ENCODE results near the gene ARL9.

Gene ARL9

DNA sequence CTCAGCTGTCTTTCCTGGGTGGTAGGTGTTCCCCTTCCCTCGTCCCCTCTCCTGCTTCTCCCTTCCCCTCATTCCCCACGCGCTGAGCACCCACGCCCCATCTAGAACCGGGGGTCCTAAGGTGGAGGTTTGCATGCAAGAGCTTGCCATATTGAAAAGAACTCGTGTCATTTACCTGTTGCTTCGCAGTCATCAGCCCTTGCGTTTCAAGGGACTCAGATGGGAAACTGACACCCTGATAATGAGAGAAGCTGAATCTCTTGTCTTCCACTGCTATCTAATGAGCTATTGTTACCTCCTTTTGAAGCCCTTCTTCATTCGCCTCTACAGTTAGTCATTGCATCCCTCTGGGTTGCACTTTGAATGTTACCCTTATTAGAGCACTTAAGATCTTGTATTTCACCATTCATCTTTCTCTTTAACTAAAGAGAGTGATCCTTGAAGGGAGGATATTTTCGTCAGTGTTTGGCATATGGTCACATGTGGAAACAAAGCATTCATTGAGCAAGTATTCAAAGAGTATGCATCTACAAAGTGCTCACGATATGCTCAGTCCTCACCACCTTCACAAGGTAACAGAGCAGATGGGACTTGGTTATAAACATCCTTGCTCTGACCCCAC lies 25.7 kb downstream of the ARL9 start:
- no peak for DNase-seq (ENCODE audit: low read depth, low spot score)

DNA sequence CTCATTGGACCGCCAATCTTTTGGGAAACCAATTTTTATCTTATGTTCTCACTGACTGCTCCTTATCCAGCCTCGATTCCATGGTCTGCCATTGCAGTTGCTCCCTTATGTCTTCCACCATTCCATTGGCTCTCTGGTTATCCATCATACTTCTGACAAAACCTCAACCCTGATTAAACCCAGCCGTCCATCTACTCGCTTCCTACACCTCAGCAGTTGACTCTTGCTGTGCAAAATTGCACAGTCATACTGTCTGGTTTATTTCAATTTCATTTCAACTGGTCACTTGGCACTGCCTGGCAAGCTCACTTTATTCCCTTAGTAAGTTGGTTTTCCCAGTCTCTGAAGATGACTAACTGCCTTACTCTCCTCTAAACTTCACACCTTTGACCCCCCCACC lies 26.2 kb downstream of the ARL9 start:
- DNase-seq (ENCODE audit: low read depth, low spot score) = no peak

GRCh38 chr4:56532239-56532638 lies 26.6 kb downstream of the ARL9 start:
- DNase-seq (ENCODE audit: low read depth, low spot score) = no peak

- no peak for DNase-seq (ENCODE audit: low read depth, low spot score)
Observed at GRCh38 chr4:56535915-56536314, 30.3 kb downstream of the ARL9 start.

- DNase-seq (ENCODE audit: low read depth, low spot score) = no peak
Observed at GRCh38 chr4:56537147-56537546, 31.6 kb downstream of the ARL9 start.

GRCh38 chr4:56540826-56541225 lies 35.2 kb downstream of the ARL9 start:
- DNase-seq (ENCODE audit: low read depth, low spot score) = no peak

DNA sequence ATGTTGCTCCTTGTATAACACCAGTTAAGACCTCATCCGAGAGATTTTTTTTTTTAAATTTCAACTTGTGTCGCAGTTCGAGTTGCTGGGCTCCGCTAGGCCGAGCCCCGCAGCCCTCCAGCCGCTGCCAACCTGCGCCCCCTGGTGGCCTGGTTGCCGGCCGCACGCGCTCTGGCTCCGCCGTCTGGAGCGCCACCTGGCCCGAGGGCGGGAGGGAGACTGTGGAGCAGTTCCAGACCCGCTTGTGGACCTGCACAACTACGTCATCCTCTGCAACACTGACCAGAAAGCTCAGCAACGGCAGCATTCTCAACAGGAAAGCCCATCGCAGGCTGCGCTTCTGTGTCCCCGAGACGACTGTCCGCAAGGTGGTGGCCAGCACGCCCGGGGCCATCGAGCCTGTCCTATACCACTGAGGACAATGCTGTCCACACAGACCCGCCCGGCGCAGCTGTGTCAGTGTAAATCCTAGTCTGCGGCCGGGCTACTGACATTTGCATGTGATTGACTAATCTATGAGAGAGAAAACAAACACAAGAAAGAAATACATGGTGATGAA lies 39.1 kb downstream of the ARL9 start:
- peak; percentile 49 for DNase-seq (ENCODE audit: low read depth, low spot score)

- no peak for DNase-seq (ENCODE audit: low read depth, low spot score)
Observed at GRCh38 chr4:56550642-56551041, 45.1 kb downstream of the ARL9 start.

GRCh38 chr4:56551516-56551915 lies 45.9 kb downstream of the ARL9 start:
- DNase-seq (ENCODE audit: low read depth, low spot score) = no peak

DNA sequence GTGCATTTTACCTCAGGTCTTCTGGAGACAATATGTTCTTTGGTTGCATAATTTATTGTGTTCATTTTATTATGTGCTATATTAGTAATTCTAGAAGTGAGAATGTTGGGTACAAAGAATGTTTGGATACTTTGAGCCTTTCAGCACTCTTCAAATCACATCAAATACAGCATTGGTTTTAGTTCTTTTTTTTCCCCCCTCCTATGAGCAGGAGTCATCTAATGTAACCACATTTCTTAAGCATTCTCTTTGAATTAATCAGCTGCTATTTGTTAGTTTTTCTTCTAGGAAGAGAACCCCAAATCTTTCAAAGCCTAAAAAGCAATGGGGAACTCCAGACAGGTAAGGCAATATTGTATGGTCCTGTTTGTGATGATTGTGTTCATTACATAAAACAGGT lies 46.7 kb downstream of the ARL9 start:
- DNase-seq (ENCODE audit: low read depth, low spot score) = no peak

- DNase-seq (ENCODE audit: low read depth, low spot score) = no peak
Observed at GRCh38 chr4:56570041-56570440, 64.5 kb downstream of the ARL9 start.
